Neuronal stem cell (in vitro differentiated cells): ENCODE results near the gene MROH2A. TPM values are rescaled to one million over a fixed set of nuclear protein-coding genes. Genes with fewer than 3 reads are reported as not detected.
"Not testable (repeated sequence)": the region's sequence is repeated elsewhere in the genome, so short reads cannot be mapped to it uniquely, and the experiment has no call there.

Experiments used
- DNase-seq: peaks from one replicate; pipeline ENCODE4 v3.0.0-alpha.2; 2013; ENCODE audit warnings: low spot score
- H2AFZ ChIP-seq: one replicate; pipeline ENCODE4 v1.6.1; 2013; ENCODE audit warnings: mild to moderate bottlenecking, low read length, inconsistent platforms
- H2AK5ac ChIP-seq: 2 replicates; pipeline ENCODE4 v1.6.1; 2013; ENCODE audit warnings: low read depth, mild to moderate bottlenecking, inconsistent platforms, low read length, moderate library complexity, mixed read lengths
- H2BK120ac ChIP-seq: 2 replicates; pipeline ENCODE4 v1.6.1; 2013; ENCODE audit warnings: low read depth, mild to moderate bottlenecking, inconsistent platforms, low read length, moderate library complexity, mixed read lengths
- H2BK12ac ChIP-seq: one replicate; pipeline ENCODE4 v1.6.1; 2013; ENCODE audit warnings: low read length, inconsistent platforms
- H2BK15ac ChIP-seq: 2 replicates; pipeline ENCODE4 v1.6.1; 2013; ENCODE audit warnings: mild to moderate bottlenecking, low read length, inconsistent platforms, mixed read lengths
- H2BK5ac ChIP-seq: one replicate; pipeline ENCODE4 v1.6.1; 2013; ENCODE audit warnings: inconsistent platforms, mild to moderate bottlenecking, low read length, moderate library complexity
- H3K14ac ChIP-seq: one replicate; pipeline ENCODE4 v1.6.1; 2013; ENCODE audit warnings: low read length, inconsistent platforms
- H3K18ac ChIP-seq: 2 replicates; pipeline ENCODE4 v1.6.1; 2013; ENCODE audit warnings: low read length, inconsistent platforms
- H3K23ac ChIP-seq: 2 replicates; pipeline ENCODE4 v1.6.1; 2013; ENCODE audit warnings: low read depth, mild to moderate bottlenecking, mixed read lengths, low read length, inconsistent platforms; ENCODE audit not compliant: poor library complexity
- H3K27ac ChIP-seq: replicated peaks from 3 replicates; pipeline ENCODE4 v1.5.1; 2013; ENCODE audit warnings: low read length, inconsistent platforms
- H3K27me3 ChIP-seq, 3 experiments: 2 replicates each; pipeline ENCODE4 v1.6.1; 2013; ENCODE audit warnings: low read length in 3 of 3, mild to moderate bottlenecking in 2 of 3, inconsistent platforms in 1 of 3, low read depth in 1 of 3, mixed read lengths in 1 of 3, moderate library complexity in 1 of 3; ENCODE audit not compliant: control insufficient read depth in 3 of 3, insufficient read depth in 3 of 3
- H3K36me3 ChIP-seq, 2 donors: replicated peaks in 1 of 2; 2 replicates each; pipeline ENCODE4 v1.6.1; 2013; ENCODE audit warnings: low read length in 2 of 2; ENCODE audit not compliant: control insufficient read depth in 2 of 2, insufficient read depth in 2 of 2
- H3K4ac ChIP-seq: 2 replicates; pipeline ENCODE4 v1.6.1; 2013; ENCODE audit warnings: inconsistent platforms, mild to moderate bottlenecking, low read length, moderate library complexity
- H3K4me1 ChIP-seq, 2 donors: 1 replicate in 1 of 2; 2 replicates in 1 of 2; pipeline ENCODE4 v1.6.1; 2013; ENCODE audit warnings: low read length in 2 of 2, low read depth in 1 of 2; ENCODE audit not compliant: control insufficient read depth in 2 of 2, insufficient read depth in 1 of 2
- H3K4me2 ChIP-seq: one replicate; pipeline ENCODE4 v1.6.1; 2013; ENCODE audit warnings: mild to moderate bottlenecking, low read length, inconsistent platforms; ENCODE audit not compliant: insufficient read depth, poor library complexity, severe bottlenecking
- H3K4me3 ChIP-seq, 2 donors: 2 replicates each; pipeline ENCODE4 v1.5.1; 2013; ENCODE audit warnings: low read length in 2 of 2, mild to moderate bottlenecking in 2 of 2, inconsistent platforms in 1 of 2, moderate library complexity in 1 of 2
- H3K79me1 ChIP-seq: one replicate; pipeline ENCODE4 v1.6.1; 2013; ENCODE audit warnings: low read depth, mild to moderate bottlenecking, inconsistent platforms, low read length, moderate library complexity
- H3K9ac ChIP-seq: one replicate; pipeline ENCODE4 v1.6.1; 2013; ENCODE audit warnings: mild to moderate bottlenecking, low read depth, low read length, inconsistent platforms; ENCODE audit not compliant: poor library complexity
- H3K9me3 ChIP-seq, 2 donors: replicated peaks in 1 of 2; 2 replicates each; pipeline versions ENCODE3 to v1.6.1; 2013; ENCODE audit warnings: low read length in 2 of 2, mild to moderate bottlenecking in 2 of 2, inconsistent platforms in 1 of 2, low read depth in 1 of 2, mixed read lengths in 1 of 2, moderate library complexity in 1 of 2; ENCODE audit not compliant: control insufficient read depth in 2 of 2, insufficient read depth in 1 of 2
- H4K8ac ChIP-seq: one replicate; pipeline ENCODE4 v1.6.1; 2013; ENCODE audit warnings: low read depth, mild to moderate bottlenecking, inconsistent platforms, low read length, moderate library complexity
- H4K91ac ChIP-seq: one replicate; pipeline ENCODE4 v1.6.1; 2013; ENCODE audit warnings: low read length, low read depth, mild to moderate bottlenecking, inconsistent platforms; ENCODE audit not compliant: poor library complexity
- WGBS, 2 donors: extraction: QIAGEN DNeasy Blood & Tissue Kit; methylation state at CpG; one replicate each; pipeline ENCODE4 v1.1.7; 2013; ENCODE audit warnings: missing lambda C conversion rate in 2 of 2, mixed read lengths in 1 of 2; ENCODE audit not compliant: insufficient read length in 2 of 2, insufficient replicate concordance in 1 of 2; ENCODE audit errors: extremely low coverage in 2 of 2; 5-methylcytosine and 5-hydroxymethylcytosine counted together
- polyA plus RNA-seq, 2 experiments: library from polyadenylated mRNA; stranded (reverse); fragments of 200-250 nt; gene quantifications; one replicate each; pipeline ENCODE4 v1.2.3, GENCODE V29; 2013

The MROH2A gene
- polyA plus RNA-seq (2013, experiment 1 of 2): not detected
- polyA plus RNA-seq (2013, experiment 2 of 2): not detected

GRCh38 chr2:233778030-233778429 lies at the start of gene MROH2A:
Gene MROH2A (plus strand): TSS chr2:233778330. CDS start chr2:233779359, 1,029 bp downstream.
- no CpG with 5 or more reads among the region's 2 CpGs for WGBS, 2 donors
- no peak within 1 kb of the TSS for H3K27ac ChIP-seq

GRCh38 chr2:233728723-233729301 lies 49.3 kb upstream of the MROH2A start, which contains the start of gene UGT1A3:
Gene UGT1A3 (plus strand): TSS chr2:233729042. CDS start chr2:233729127, 85 bp downstream.
- H2BK5ac ChIP-seq: no peak within 1 kb of the TSS

More at GRCh38 chr2:233778030-233778429, at the start of gene MROH2A:
- Histone ChIP-seq H2BK12ac (no peak within 1 kb of the TSS), H3K23ac (no peak within 1 kb of the TSS), H3K4me3 (no peak within 1 kb of the TSS), H2BK15ac (no peak within 1 kb of the TSS), H3K14ac (no peak within 1 kb of the TSS), H4K8ac (peak within 1 kb of the TSS; percentile 26), H3K79me1 (no peaks in the 10 kb centered on the region), H3K27me3 (peaks cover 0 to 2% (median 0%) of the 10 kb centered on the region in 3 experiments), H3K9me3 (peaks cover 4 to 6% of the 10 kb centered on the region in 2 donors), H3K4me2 (no peak within 1 kb of the TSS), H3K36me3 (no peaks in the 10 kb centered on the region), H3K4ac (no peak within 1 kb of the TSS), H3K9ac (no peak within 1 kb of the TSS), H2BK120ac (no peak within 1 kb of the TSS), H2AK5ac (no peak within 1 kb of the TSS), H2AFZ (no peak within 1 kb of the TSS), H2BK5ac (no peak within 1 kb of the TSS), H3K18ac (no peak within 1 kb of the TSS), H3K4me1 (no peaks in the 10 kb centered on the region), H4K91ac (no peak within 1 kb of the TSS)
- no peak for DNase-seq

GRCh38 chr2:233736868-233737653 lies 41.1 kb upstream of the MROH2A start:
- peak overlapping the region; percentile 77 for H2AFZ ChIP-seq
- WGBS, 2 donors: no CpG with 5 or more reads among the region's 14 CpGs
- not testable (repeated sequence) for H3K4me3 ChIP-seq

More at GRCh38 chr2:233728723-233729301, 49.3 kb upstream of the MROH2A start, which contains the start of gene UGT1A3:
- Histone ChIP-seq H3K79me1 (no peaks in the 10 kb centered on the region), H2BK120ac (no peak within 1 kb of the TSS), H3K27me3 (no peaks in the 10 kb centered on the region), H3K14ac (no peak within 1 kb of the TSS), H2AFZ (no peak within 1 kb of the TSS), H3K18ac (no peak within 1 kb of the TSS), H3K36me3 (no peaks in the 10 kb centered on the region), H3K4me3 (no peak within 1 kb of the TSS), H3K4me2 (no peak within 1 kb of the TSS), H2AK5ac (no peak within 1 kb of the TSS), H3K9me3 (no peaks in the 10 kb centered on the region), H3K27ac (no peak within 1 kb of the TSS), H3K4ac (no peak within 1 kb of the TSS), H2BK12ac (no peak within 1 kb of the TSS), H3K23ac (no peak within 1 kb of the TSS), H4K91ac (no peak within 1 kb of the TSS), H3K9ac (no peak within 1 kb of the TSS), H2BK15ac (no peak within 1 kb of the TSS), H3K4me1 (no peaks in the 10 kb centered on the region), H4K8ac (no peak within 1 kb of the TSS)
- no peak for DNase-seq
- no CpG with 5 or more reads among the region's 8 CpGs for WGBS, 2 donors

GRCh38 chr2:233740870-233741269 lies 37.3 kb upstream of the MROH2A start:
- Histone ChIP-seq H2BK15ac (no peak overlapping the region), H2BK5ac (no peak overlapping the region), H3K9ac (no peak overlapping the region), H3K27me3 (no peaks in the 10 kb centered on the region), H3K4me3 (no peak overlapping the region), H2AK5ac (no peak overlapping the region), H3K4ac (no peak overlapping the region), H3K36me3 (no peaks in the 10 kb centered on the region), H3K14ac (no peak overlapping the region), H3K9me3 (peaks cover 3 to 9% of the 10 kb centered on the region in 2 donors), H3K23ac (no peak overlapping the region), H3K79me1 (no peaks in the 10 kb centered on the region), H2BK12ac (no peak overlapping the region), H3K4me1 (peaks cover 0 to 3% of the 10 kb centered on the region in 2 donors), H3K4me2 (no peak overlapping the region), H4K8ac (no peak overlapping the region), H2BK120ac (no peak overlapping the region), H3K18ac (no peak overlapping the region), H2AFZ (no peak overlapping the region), H3K27ac (no peak overlapping the region), H4K91ac (no peak overlapping the region)
- no peak for DNase-seq
- no CpG with 5 or more reads among the region's 2 CpGs for WGBS, 2 donors

More at GRCh38 chr2:233736868-233737653, 41.1 kb upstream of the MROH2A start:
- not testable (repeated sequence) for H3K9ac ChIP-seq, H2BK15ac ChIP-seq, H3K27ac ChIP-seq, DNase-seq, H2AK5ac ChIP-seq, H3K23ac ChIP-seq, H3K79me1 ChIP-seq, H3K14ac ChIP-seq, H3K4ac ChIP-seq, H3K27me3 ChIP-seq, H3K9me3 ChIP-seq, H3K4me1 ChIP-seq, H2BK12ac ChIP-seq, H4K8ac ChIP-seq, H3K36me3 ChIP-seq, H2BK120ac ChIP-seq, H4K91ac ChIP-seq, H3K4me2 ChIP-seq, H2BK5ac ChIP-seq, H3K18ac ChIP-seq
